Neuronal stem cell (in vitro differentiated cells): ENCODE data around the gene NELL1.
A peak's percentile ranks its signal among the peaks of the same experiment; 100 is the strongest.

Experiments
- DNase-seq: peaks from one replicate; pipeline ENCODE4 v3.0.0-alpha.2; 2013; ENCODE audit warnings: low spot score
- H2AFZ ChIP-seq: one replicate; pipeline ENCODE4 v1.6.1; 2013; ENCODE audit warnings: mild to moderate bottlenecking, low read length, inconsistent platforms
- H2AK5ac ChIP-seq: 2 replicates; pipeline ENCODE4 v1.6.1; 2013; ENCODE audit warnings: low read depth, mild to moderate bottlenecking, inconsistent platforms, low read length, moderate library complexity, mixed read lengths
- H2BK120ac ChIP-seq: 2 replicates; pipeline ENCODE4 v1.6.1; 2013; ENCODE audit warnings: low read depth, mild to moderate bottlenecking, inconsistent platforms, low read length, moderate library complexity, mixed read lengths
- H2BK12ac ChIP-seq: one replicate; pipeline ENCODE4 v1.6.1; 2013; ENCODE audit warnings: low read length, inconsistent platforms
- H2BK15ac ChIP-seq: 2 replicates; pipeline ENCODE4 v1.6.1; 2013; ENCODE audit warnings: mild to moderate bottlenecking, low read length, inconsistent platforms, mixed read lengths
- H2BK5ac ChIP-seq: one replicate; pipeline ENCODE4 v1.6.1; 2013; ENCODE audit warnings: inconsistent platforms, mild to moderate bottlenecking, low read length, moderate library complexity
- H3K14ac ChIP-seq: one replicate; pipeline ENCODE4 v1.6.1; 2013; ENCODE audit warnings: low read length, inconsistent platforms
- H3K18ac ChIP-seq: 2 replicates; pipeline ENCODE4 v1.6.1; 2013; ENCODE audit warnings: low read length, inconsistent platforms
- H3K23ac ChIP-seq: 2 replicates; pipeline ENCODE4 v1.6.1; 2013; ENCODE audit warnings: low read depth, mild to moderate bottlenecking, mixed read lengths, low read length, inconsistent platforms; ENCODE audit not compliant: poor library complexity
- H3K27ac ChIP-seq: replicated peaks from 3 replicates; pipeline ENCODE4 v1.5.1; 2013; ENCODE audit warnings: low read length, inconsistent platforms
- H3K27me3 ChIP-seq, 3 experiments: 2 replicates each; pipeline ENCODE4 v1.6.1; 2013; ENCODE audit warnings: low read length in 3 of 3, mild to moderate bottlenecking in 2 of 3, inconsistent platforms in 1 of 3, low read depth in 1 of 3, mixed read lengths in 1 of 3, moderate library complexity in 1 of 3; ENCODE audit not compliant: control insufficient read depth in 3 of 3, insufficient read depth in 3 of 3
- H3K36me3 ChIP-seq, 2 donors: replicated peaks in 1 of 2; 2 replicates each; pipeline ENCODE4 v1.6.1; 2013; ENCODE audit warnings: low read length in 2 of 2; ENCODE audit not compliant: control insufficient read depth in 2 of 2, insufficient read depth in 2 of 2
- H3K4ac ChIP-seq: 2 replicates; pipeline ENCODE4 v1.6.1; 2013; ENCODE audit warnings: inconsistent platforms, mild to moderate bottlenecking, low read length, moderate library complexity
- H3K4me1 ChIP-seq, 2 donors: 1 replicate in 1 of 2; 2 replicates in 1 of 2; pipeline ENCODE4 v1.6.1; 2013; ENCODE audit warnings: low read length in 2 of 2, low read depth in 1 of 2; ENCODE audit not compliant: control insufficient read depth in 2 of 2, insufficient read depth in 1 of 2
- H3K4me2 ChIP-seq: one replicate; pipeline ENCODE4 v1.6.1; 2013; ENCODE audit warnings: mild to moderate bottlenecking, low read length, inconsistent platforms; ENCODE audit not compliant: insufficient read depth, poor library complexity, severe bottlenecking
- H3K4me3 ChIP-seq, 2 donors: 2 replicates each; pipeline ENCODE4 v1.5.1; 2013; ENCODE audit warnings: low read length in 2 of 2, mild to moderate bottlenecking in 2 of 2, inconsistent platforms in 1 of 2, moderate library complexity in 1 of 2
- H3K79me1 ChIP-seq: one replicate; pipeline ENCODE4 v1.6.1; 2013; ENCODE audit warnings: low read depth, mild to moderate bottlenecking, inconsistent platforms, low read length, moderate library complexity
- H3K9ac ChIP-seq: one replicate; pipeline ENCODE4 v1.6.1; 2013; ENCODE audit warnings: mild to moderate bottlenecking, low read depth, low read length, inconsistent platforms; ENCODE audit not compliant: poor library complexity
- H3K9me3 ChIP-seq, 2 donors: replicated peaks in 1 of 2; 2 replicates each; pipeline versions ENCODE3 to v1.6.1; 2013; ENCODE audit warnings: low read length in 2 of 2, mild to moderate bottlenecking in 2 of 2, inconsistent platforms in 1 of 2, low read depth in 1 of 2, mixed read lengths in 1 of 2, moderate library complexity in 1 of 2; ENCODE audit not compliant: control insufficient read depth in 2 of 2, insufficient read depth in 1 of 2
- H4K8ac ChIP-seq: one replicate; pipeline ENCODE4 v1.6.1; 2013; ENCODE audit warnings: low read depth, mild to moderate bottlenecking, inconsistent platforms, low read length, moderate library complexity
- H4K91ac ChIP-seq: one replicate; pipeline ENCODE4 v1.6.1; 2013; ENCODE audit warnings: low read length, low read depth, mild to moderate bottlenecking, inconsistent platforms; ENCODE audit not compliant: poor library complexity
- whole genome bisulfite sequencing, 2 donors: extraction: QIAGEN DNeasy Blood & Tissue Kit; methylation state at CpG; one replicate each; pipeline ENCODE4 v1.1.7; 2013; ENCODE audit warnings: missing lambda C conversion rate in 2 of 2, mixed read lengths in 1 of 2; ENCODE audit not compliant: insufficient read length in 2 of 2, insufficient replicate concordance in 1 of 2; ENCODE audit errors: extremely low coverage in 2 of 2; 5-methylcytosine and 5-hydroxymethylcytosine counted together

NELL1 gene

DNA sequence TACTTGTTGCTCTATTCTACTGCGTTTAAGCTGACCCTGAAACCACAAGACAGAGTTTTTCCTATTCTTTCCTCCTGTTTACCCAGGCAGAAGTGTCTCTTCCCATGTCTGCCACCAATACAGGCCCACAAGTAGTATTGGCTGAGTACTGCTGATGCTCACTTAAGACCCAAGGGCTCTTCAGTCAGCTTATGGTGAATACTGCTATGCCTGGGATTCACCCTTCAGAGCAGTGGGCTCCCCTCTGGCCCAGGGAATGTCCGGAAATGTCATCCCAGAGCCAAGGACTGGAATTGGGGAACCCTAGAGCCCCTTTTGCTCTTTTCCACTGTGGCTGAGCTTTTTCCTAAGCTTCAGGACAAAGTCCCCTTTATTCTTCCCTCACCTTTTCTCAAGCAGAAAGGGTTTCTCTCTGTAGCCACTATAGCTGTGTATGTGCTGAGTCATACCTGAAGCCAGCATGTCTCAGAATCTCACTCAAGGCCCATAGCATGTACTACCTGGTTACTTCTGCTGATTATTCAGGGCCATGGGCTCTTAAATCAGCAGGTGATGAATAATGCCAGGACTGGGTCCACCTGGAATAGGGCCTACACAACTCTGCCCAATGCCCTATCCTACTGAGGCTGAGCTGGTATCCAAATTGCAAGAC lies 777.7 kb downstream of the NELL1 start:
- no peaks in the 10 kb centered on the region for H3K79me1 ChIP-seq
- no peak overlapping the region for H2BK5ac ChIP-seq
- H3K14ac ChIP-seq, result no peak overlapping the region
- no peaks in the 10 kb centered on the region for H3K27me3 ChIP-seq
- no CpG with 5 or more reads among the region's 2 CpGs for WGBS, 2 donors
- H3K36me3 ChIP-seq, result no peaks in the 10 kb centered on the region
- H3K4ac ChIP-seq, result no peak overlapping the region
- H3K18ac ChIP-seq, result no peak overlapping the region
- H2BK12ac ChIP-seq, result no peak overlapping the region
- H3K9ac ChIP-seq, result no peak overlapping the region
- H3K4me1 ChIP-seq, result no peaks in the 10 kb centered on the region
- H2AK5ac ChIP-seq, result no peak overlapping the region
- no peak overlapping the region for H2BK120ac ChIP-seq
- no peak for DNase-seq
- no peak overlapping the region for H3K4me3 ChIP-seq
- no peak overlapping the region for H2AFZ ChIP-seq
- peak overlapping the region; percentile 74 for H4K8ac ChIP-seq
- H3K9me3 ChIP-seq, result peaks cover 0 to 2% of the 10 kb centered on the region in 2 donors
- H3K4me2 ChIP-seq, result no peak overlapping the region
- no peak overlapping the region for H3K23ac ChIP-seq
- no peak overlapping the region for H3K27ac ChIP-seq
- no peak overlapping the region for H4K91ac ChIP-seq
- H2BK15ac ChIP-seq, result no peak overlapping the region

GRCh38 chr11:21447871-21448270 lies 778.5 kb downstream of the NELL1 start:
- H4K8ac ChIP-seq, result no peak overlapping the region
- no peak overlapping the region for H3K27ac ChIP-seq
- no peaks in the 10 kb centered on the region for H3K36me3 ChIP-seq
- H2BK15ac ChIP-seq, result no peak overlapping the region
- H2BK5ac ChIP-seq, result no peak overlapping the region
- no CpG with 5 or more reads among the region's 3 CpGs for WGBS, 2 donors
- no peaks in the 10 kb centered on the region for H3K27me3 ChIP-seq
- no peaks in the 10 kb centered on the region for H3K79me1 ChIP-seq
- H3K9ac ChIP-seq, result no peak overlapping the region
- no peak overlapping the region for H3K14ac ChIP-seq
- no peak overlapping the region for H2BK120ac ChIP-seq
- no peak overlapping the region for H2AK5ac ChIP-seq
- no peak overlapping the region for H2AFZ ChIP-seq
- DNase-seq, result no peak
- no peak overlapping the region for H3K4me2 ChIP-seq
- H2BK12ac ChIP-seq, result no peak overlapping the region
- peaks cover 0 to 2% of the 10 kb centered on the region in 2 donors for H3K9me3 ChIP-seq
- H3K18ac ChIP-seq, result no peak overlapping the region
- H3K4ac ChIP-seq, result no peak overlapping the region
- no peaks in the 10 kb centered on the region for H3K4me1 ChIP-seq
- H3K23ac ChIP-seq, result no peak overlapping the region
- H4K91ac ChIP-seq, result no peak overlapping the region
- H3K4me3 ChIP-seq, result no peak overlapping the region

GRCh38 chr11:21456186-21456585 lies 786.8 kb downstream of the NELL1 start:
- Histone ChIP-seq H3K36me3 (no peaks in the 10 kb centered on the region), H3K27ac (no peak overlapping the region), H3K4me2 (no peak overlapping the region), H3K4ac (no peak overlapping the region), H3K79me1 (no peaks in the 10 kb centered on the region), H3K4me1 (no peaks in the 10 kb centered on the region), H2BK120ac (no peak overlapping the region), H3K18ac (no peak overlapping the region), H4K8ac (no peak overlapping the region), H4K91ac (no peak overlapping the region), H3K27me3 (no peaks in the 10 kb centered on the region), H3K14ac (no peak overlapping the region), H2BK5ac (no peak overlapping the region), H3K9ac (no peak overlapping the region), H3K23ac (no peak overlapping the region), H3K4me3 (no peak overlapping the region), H2AFZ (no peak overlapping the region), H2BK12ac (no peak overlapping the region), H3K9me3 (no peaks in the 10 kb centered on the region), H2AK5ac (no peak overlapping the region), H2BK15ac (no peak overlapping the region)
- WGBS, 2 donors, result no CpG with 5 or more reads among the region's 1 CpG
- no peak for DNase-seq

DNA sequence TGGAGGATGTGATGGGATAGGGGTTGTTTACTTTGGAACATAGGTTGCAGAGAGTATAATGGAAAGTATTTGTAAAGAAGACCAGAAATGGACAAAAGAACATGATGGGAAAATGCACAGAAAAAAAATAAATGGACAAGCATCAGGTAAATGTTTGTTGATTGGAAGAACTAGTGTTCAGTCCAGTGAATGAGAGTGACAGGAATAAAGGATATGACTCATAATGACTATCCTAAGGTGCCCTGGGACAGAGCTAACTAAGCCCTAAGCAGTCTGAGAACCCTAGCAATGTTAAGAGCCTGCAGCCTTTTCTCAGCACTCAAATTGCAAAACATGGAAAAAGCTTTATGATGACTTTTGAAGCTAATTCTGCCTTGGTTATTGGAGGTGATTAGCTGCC lies 790.7 kb downstream of the NELL1 start:
- no peaks in the 10 kb centered on the region for H3K27me3 ChIP-seq
- no peak overlapping the region for H3K9ac ChIP-seq
- H3K27ac ChIP-seq, result no peak overlapping the region
- no peak overlapping the region for H2AK5ac ChIP-seq
- no peak overlapping the region for H3K18ac ChIP-seq
- no peak overlapping the region for H2BK120ac ChIP-seq
- no peak overlapping the region for H4K91ac ChIP-seq
- H3K4me3 ChIP-seq, result no peak overlapping the region
- H3K36me3 ChIP-seq, result no peaks in the 10 kb centered on the region
- no peak overlapping the region for H4K8ac ChIP-seq
- H2BK5ac ChIP-seq, result no peak overlapping the region
- no peak overlapping the region for H3K23ac ChIP-seq
- no peak overlapping the region for H3K4me2 ChIP-seq
- no peak overlapping the region for H2AFZ ChIP-seq
- H3K4me1 ChIP-seq, result no peaks in the 10 kb centered on the region
- no peak overlapping the region for H3K4ac ChIP-seq
- no peak overlapping the region for H2BK15ac ChIP-seq
- H3K79me1 ChIP-seq, result no peaks in the 10 kb centered on the region
- DNase-seq, result no peak
- H3K14ac ChIP-seq, result no peak overlapping the region
- H3K9me3 ChIP-seq, result no peaks in the 10 kb centered on the region
- H2BK12ac ChIP-seq, result no peak overlapping the region
